Peyer's patch (tissue), 4 donors: ENCODE measurements around the gene SMC1B.

Experiments used
- POLR2A ChIP-seq, 2 donors: fragments of 450-650 bp; IDR thresholded peaks; one replicate each; pipeline ENCODE4 v1.5.1; 2017; ENCODE audit warnings: antibody characterized with exemption in 2 of 2, mild to moderate bottlenecking in 2 of 2, moderate library complexity in 2 of 2
- TF ChIP-seq, protein P1 (sequence below), 6 experiments: fragments of 450-650 bp in 4 of 6; fragments of 200-600 bp in 2 of 6; sonication (generic) in 1 of 6; IDR thresholded peaks; one replicate each; pipeline ENCODE4 v1.5.1; 2017 to 2019; ENCODE audit warnings: antibody characterized with exemption in 6 of 6, mild to moderate bottlenecking in 3 of 6, moderate library complexity in 1 of 6

DNA sequence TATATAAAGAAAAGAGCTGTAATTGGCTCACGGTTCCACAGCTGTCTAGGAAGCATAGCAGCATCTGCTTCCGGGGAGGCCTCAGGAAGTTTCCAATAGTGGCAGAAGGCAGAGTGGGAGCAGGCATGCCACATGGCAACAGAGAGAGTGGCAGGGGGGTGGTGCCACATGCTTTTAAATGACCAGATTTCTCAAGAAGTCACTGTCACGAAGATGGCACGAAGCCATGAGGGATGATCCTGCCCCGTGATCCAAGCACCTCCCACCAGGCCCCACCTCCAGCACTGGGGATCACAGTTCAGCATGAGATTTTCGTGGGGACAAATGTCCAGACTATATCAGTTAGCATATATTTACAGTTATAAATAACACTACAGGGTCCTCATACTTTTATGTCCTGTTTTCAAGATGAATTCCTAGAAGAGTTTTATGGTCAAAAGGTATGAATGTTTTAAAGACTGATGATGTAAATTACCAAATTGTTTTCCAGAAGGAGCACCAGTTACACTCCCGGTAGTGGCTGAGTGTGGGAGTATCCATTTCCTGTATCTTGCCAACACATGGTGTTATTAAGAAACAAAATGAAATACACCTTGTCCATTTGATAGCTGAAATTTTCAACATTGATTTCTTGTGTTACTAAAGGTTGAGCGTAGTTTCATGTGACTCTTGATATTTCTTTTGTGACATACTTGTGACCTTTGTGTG, 84.4 kb downstream of the SMC1B start:
- TF ChIP-seq POLR2A (IDR thresholded peaks at IDR 0.05): no peak
- TF ChIP-seq, protein P1, sequence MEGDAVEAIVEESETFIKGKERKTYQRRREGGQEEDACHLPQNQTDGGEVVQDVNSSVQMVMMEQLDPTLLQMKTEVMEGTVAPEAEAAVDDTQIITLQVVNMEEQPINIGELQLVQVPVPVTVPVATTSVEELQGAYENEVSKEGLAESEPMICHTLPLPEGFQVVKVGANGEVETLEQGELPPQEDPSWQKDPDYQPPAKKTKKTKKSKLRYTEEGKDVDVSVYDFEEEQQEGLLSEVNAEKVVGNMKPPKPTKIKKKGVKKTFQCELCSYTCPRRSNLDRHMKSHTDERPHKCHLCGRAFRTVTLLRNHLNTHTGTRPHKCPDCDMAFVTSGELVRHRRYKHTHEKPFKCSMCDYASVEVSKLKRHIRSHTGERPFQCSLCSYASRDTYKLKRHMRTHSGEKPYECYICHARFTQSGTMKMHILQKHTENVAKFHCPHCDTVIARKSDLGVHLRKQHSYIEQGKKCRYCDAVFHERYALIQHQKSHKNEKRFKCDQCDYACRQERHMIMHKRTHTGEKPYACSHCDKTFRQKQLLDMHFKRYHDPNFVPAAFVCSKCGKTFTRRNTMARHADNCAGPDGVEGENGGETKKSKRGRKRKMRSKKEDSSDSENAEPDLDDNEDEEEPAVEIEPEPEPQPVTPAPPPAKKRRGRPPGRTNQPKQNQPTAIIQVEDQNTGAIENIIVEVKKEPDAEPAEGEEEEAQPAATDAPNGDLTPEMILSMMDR (IDR thresholded peaks at IDR 0.05): no peak
